K562 (cell line): ENCODE results near the gene USP20. TPM values are rescaled to one million over a fixed set of nuclear protein-coding genes. Genes with fewer than 3 reads are reported as not detected.
A peak's percentile ranks its signal among the peaks of the same experiment; 100 is the strongest.

Experiments
- ARID2 ChIP-seq: fragments of 450-650 bp; IDR thresholded peaks from 2 replicates; pipeline ENCODE4 v1.6.1; 2017; ENCODE audit warnings: antibody characterized with exemption, mild to moderate bottlenecking
- ASH1L ChIP-seq: fragments of 450-650 bp; IDR thresholded peaks from 2 replicates; pipeline ENCODE4 v1.6.1; 2018; ENCODE audit warnings: borderline replicate concordance, mild to moderate bottlenecking, low read depth; ENCODE audit not compliant: partially characterized antibody
- BCL6 ChIP-seq: fragments of 250-450 bp; sonication (Bioruptor Pico); IDR thresholded peaks from 2 replicates; pipeline ENCODE4 v1.4.0; 2020
- CHD4 ChIP-seq: fragments of 200-600 bp; sonication (generic); IDR thresholded peaks from 3 replicates; pipeline ENCODE4 v1.6.1; 2012; ENCODE audit warnings: low read depth, mild to moderate bottlenecking, mixed read lengths, low read length, inconsistent platforms; ENCODE audit not compliant: insufficient read depth, insufficient replicate concordance, poor library complexity, severe bottlenecking
- CXXC5 ChIP-seq: fragments of 250-450 bp; sonication (Bioruptor Pico); IDR thresholded peaks from 2 replicates; pipeline ENCODE4 v1.8.0; 2022; ENCODE audit warnings: inconsistent platforms, mild to moderate bottlenecking, moderate library complexity
- FOXK2 ChIP-seq, 2 experiments: fragments of 450-650 bp; IDR thresholded peaks in 1 of 2; conservative IDR thresholded peaks in 1 of 2; 2 replicates each; pipeline ENCODE4 v1.6.1; 2016; ENCODE audit warnings: low read depth in 2 of 2, mild to moderate bottlenecking in 1 of 2
- FUS ChIP-seq: fragments of 200-400 bp; formaldehyde crosslinking; optimal IDR thresholded peaks from 2 replicates; pipeline ENCODE3; 2017; ENCODE audit warnings: low read depth, low read length
- GTF2A2 ChIP-seq: IDR thresholded peaks from 2 replicates; pipeline ENCODE4 v1.6.1; 2016; ENCODE audit warnings: mild to moderate bottlenecking, missing genetic modification characterization, missing compliant biosample characterization
- HOXB6 ChIP-seq: fragments of 250-450 bp; sonication (Bioruptor Pico); IDR thresholded peaks from 2 replicates; pipeline ENCODE4 v1.5.1; 2022; ENCODE audit warnings: mild to moderate bottlenecking, borderline replicate concordance
- MTA3 ChIP-seq: fragments of 450-650 bp; formaldehyde crosslinking; IDR thresholded peaks from 2 replicates; pipeline ENCODE4 v1.6.1; 2017; ENCODE audit warnings: mild to moderate bottlenecking, borderline replicate concordance
- MYC ChIP-seq, 2 experiments: fragments of 250-450 bp in 1 of 2; sonication (Bioruptor Pico) in 1 of 2; IDR thresholded peaks; 2 replicates each; pipeline versions ENCODE4 v1.5.1 to v1.6.1; 2012 to 2021; ENCODE audit warnings: low read depth in 2 of 2, borderline replicate concordance in 1 of 2, improper control_type of control experiment in 1 of 2, low read length in 1 of 2, mild to moderate bottlenecking in 1 of 2, moderate library complexity in 1 of 2
- NCOA1 ChIP-seq: fragments of 450-650 bp; IDR thresholded peaks from 2 replicates; pipeline ENCODE4 v1.6.1; 2016; ENCODE audit warnings: low read depth
- PML ChIP-seq: IDR thresholded peaks from 2 replicates; pipeline ENCODE4 v1.6.1; 2012; ENCODE audit warnings: low read length, inconsistent platforms
- SMAD2 ChIP-seq: fragments of 150-350 bp; IDR thresholded peaks from 2 replicates; pipeline ENCODE4 v1.6.1; 2014; ENCODE audit warnings: low read depth, mild to moderate bottlenecking, low read length
- TCF7 ChIP-seq: sonication (generic); IDR thresholded peaks from 2 replicates; pipeline ENCODE4 v1.6.1; 2016; ENCODE audit warnings: antibody characterized with exemption, borderline replicate concordance
- ZKSCAN1 ChIP-seq: fragments of 150-350 bp; IDR thresholded peaks from 2 replicates; pipeline ENCODE4 v1.6.1; 2016; ENCODE audit warnings: low read depth, low read length
- ZNF197 ChIP-seq: fragments of 200-800 bp; sonication (Bioruptor generic); IDR thresholded peaks from 2 replicates; pipeline ENCODE4 v1.6.1; 2016; ENCODE audit warnings: low read depth, missing genetic modification characterization, missing compliant biosample characterization
- ZNF311 ChIP-seq: fragments of 250-450 bp; sonication (Bioruptor Pico); IDR thresholded peaks from 2 replicates; pipeline ENCODE4 v1.4.0; 2020; ENCODE audit warnings: mild to moderate bottlenecking, moderate library complexity
- ZNF318 ChIP-seq, 2 experiments: fragments of 450-650 bp; IDR thresholded peaks; 2 replicates each; pipeline ENCODE4 v1.6.1; 2016; ENCODE audit warnings: mild to moderate bottlenecking in 2 of 2, borderline replicate concordance in 1 of 2, low read depth in 1 of 2, moderate library complexity in 1 of 2
- ZNF717 ChIP-seq: fragments of 250-450 bp; sonication (Bioruptor Pico); IDR thresholded peaks from 2 replicates; pipeline ENCODE4 v1.5.0; 2021
- polyA plus RNA-seq, 8 experiments: library from polyadenylated mRNA; depleted of rRNA in 4 of 8; stranded (reverse) in 5 of 8; unstranded in 3 of 8; fragments of >200 nt; fragmentation: Nextera tagmentation in 2 of 8; fragmentation: Illumina TruSeq in 1 of 8; extraction: Ambion mirVana in 2 of 8; extraction: Trizol in 1 of 8; gene quantifications; 2 replicates each; pipeline versions ENCODE4 v1.2.1 to v1.2.3, GENCODE V29; 2011 to 2014; ENCODE audit warnings: inconsistent platforms in 1 of 8, missing spikeins in 1 of 8
- total RNA-seq, 7 experiments: library from RNA; depleted of rRNA in 6 of 7; stranded (reverse); fragments of >200 nt in 6 of 7; fragmentation: Illumina TruSeq in 2 of 7; extraction: Trizol in 2 of 7; gene quantifications; 2 replicates each; pipeline versions ENCODE4 v1.2.1 to v1.2.3, GENCODE V29; 2011 to 2021; ENCODE audit warnings: low replicate concordance in 1 of 7

The USP20 gene
- total and polyA plus RNA-seq, 9 of the 15 experiments (the other 6 are each of a cell fraction or from before 2014, with no cell fraction given) = 1.9 to 136 (median 49.1) TPM

DNA sequence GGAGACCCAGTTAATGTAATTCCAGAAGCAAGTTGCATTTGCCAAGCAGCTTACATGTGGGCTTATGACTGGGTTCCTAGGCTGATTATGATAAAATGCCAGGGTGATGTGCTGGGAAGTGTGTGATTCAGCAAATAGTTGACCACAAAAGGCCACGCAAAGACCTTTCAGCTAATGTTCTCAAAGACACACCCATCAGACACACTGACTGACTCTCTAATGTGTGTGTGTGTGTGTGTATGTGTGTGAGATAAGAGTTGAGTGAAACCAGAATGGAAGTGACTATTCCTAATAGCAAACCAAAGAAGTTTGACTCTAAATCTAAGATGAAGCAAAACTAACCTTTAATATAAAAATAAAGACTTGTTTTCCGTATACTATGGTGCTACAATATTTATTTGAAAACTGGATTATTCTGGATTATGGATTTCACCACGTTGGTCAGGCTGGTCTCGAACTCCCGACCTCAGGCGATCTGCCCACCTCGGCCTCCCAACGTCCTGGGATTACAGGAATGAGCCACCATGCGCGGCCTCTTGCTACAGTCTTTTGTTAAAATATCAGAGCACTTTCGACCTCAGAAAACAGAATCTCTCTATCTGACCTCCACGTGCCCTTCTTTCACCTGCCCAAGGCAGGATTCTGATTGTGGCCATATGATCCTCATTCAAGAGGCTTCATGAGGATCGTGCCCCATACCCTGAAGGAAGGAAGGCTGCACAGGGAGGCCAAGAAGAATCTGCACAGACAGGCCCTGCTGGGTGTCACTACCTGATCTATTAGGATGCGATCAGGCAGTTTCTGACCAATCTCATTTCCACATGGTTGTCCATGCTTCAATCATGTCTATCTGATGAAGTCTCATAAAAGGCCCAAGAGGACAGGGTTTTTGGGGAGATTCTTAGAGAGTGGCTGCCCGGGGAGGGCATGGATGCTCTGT lies 75.6 kb downstream of the USP20 start (continued):
- peak; percentile 97 for TF ChIP-seq MYC (IDR thresholded peaks at IDR 0.05; ENCODE audit: low read depth, low read length)
- TF ChIP-seq MYC (CRISPR knock-in tag; IDR thresholded peaks at IDR 0.05; ENCODE audit: borderline replicate concordance, low read depth) = no peak
- no peak for TF ChIP-seq ZNF311 (CRISPR knock-in tag)
- TF ChIP-seq FOXK2 (conservative IDR thresholded peaks at IDR 0.05 in 1 of 2, IDR thresholded peaks at IDR 0.05 in 1 of 2; ENCODE audit: low read depth in 2 of 2) = peak in 1 of 2 experiments; percentile 55; a peak in 1 of 4 replicates
- TF ChIP-seq NCOA1 = peak; percentile 87
- TF ChIP-seq ZNF197 (CRISPR knock-in tag) = no peak
- TF ChIP-seq FUS = no peak
- TF ChIP-seq CHD4 = no peak
- TF ChIP-seq MTA3 = peak; percentile 91
- no peak for TF ChIP-seq GTF2A2 (tag)
- no peak for TF ChIP-seq ZNF717 (CRISPR knock-in tag)
- TF ChIP-seq PML = peak; percentile 91
- peak in 1 of 2 experiments; percentile 85; a peak in 2 of 4 replicates for TF ChIP-seq ZNF318 (IDR thresholded peaks at IDR 0.05; ENCODE audit: borderline replicate concordance in 1 of 2, low read depth in 1 of 2)
- no peak for TF ChIP-seq HOXB6 (CRISPR knock-in tag)
- TF ChIP-seq BCL6 (CRISPR knock-in tag) = no peak
- TF ChIP-seq ARID2 = no peak
- TF ChIP-seq TCF7 = peak; percentile 83; the same call in 1 of the 2 replicates
- peak; percentile 67 for TF ChIP-seq CXXC5 (CRISPR knock-in tag)
- TF ChIP-seq SMAD2 = no peak
- TF ChIP-seq ZKSCAN1 = 0 out of 2 replicates have a peak, but pooled peaks have one; percentile 13
- TF ChIP-seq ASH1L = no peak
